Choroid plexus epithelial cell (primary cell): ENCODE measurements around the gene OSCP1.

Source experiments
- DNase-seq: peaks from one replicate; pipeline ENCODE4 v3.0.0-alpha.2; 2010; ENCODE audit warnings: low read depth
- H3K4me3 ChIP-seq: 2 replicates; pipeline ENCODE4 v1.5.1; 2011; ENCODE audit warnings: low read depth, mild to moderate bottlenecking, control low read depth, low read length, moderate library complexity
- CTCF ChIP-seq: conservative IDR thresholded peaks from 2 replicates; pipeline ENCODE4 v1.5.1; 2011; ENCODE audit warnings: low read depth, mild to moderate bottlenecking, control low read depth, inconsistent platforms, low read length, moderate library complexity

OSCP1 gene

DNA sequence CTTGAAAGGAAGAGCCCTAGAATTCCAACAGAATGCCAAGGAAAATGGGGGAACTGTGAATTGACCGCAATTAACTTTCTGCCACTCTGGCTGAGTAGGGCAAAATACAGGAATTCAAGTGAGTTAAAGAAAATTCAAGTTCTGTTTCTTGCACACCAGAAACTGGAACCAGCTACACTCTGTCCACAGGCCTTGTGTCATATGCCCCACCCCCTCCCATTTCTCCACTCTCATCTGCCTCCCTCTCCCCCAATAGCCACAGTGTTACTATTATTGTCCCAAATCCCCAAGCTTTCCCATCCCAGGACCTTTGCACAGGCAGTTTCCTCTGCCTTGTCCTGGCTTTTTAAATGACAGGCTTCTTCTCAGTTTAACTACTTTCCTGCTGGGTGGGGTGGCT, 60.3 kb downstream of the OSCP1 start:
- no peak for TF ChIP-seq CTCF
- DNase-seq, result no peak
- H3K4me3 ChIP-seq, result no peak overlapping the region

GRCh38 chr1:36389261-36389660, 61.0 kb downstream of the OSCP1 start:
- TF ChIP-seq CTCF, result no peak
- no peak for DNase-seq
- H3K4me3 ChIP-seq, result no peak overlapping the region

- peak overlapping the region; percentile 28 for H3K4me3 ChIP-seq
- no peak for TF ChIP-seq CTCF
- peak; percentile 84 for DNase-seq
Measured at GRCh38 chr1:36387141-36387949, 62.9 kb downstream of the OSCP1 start.

DNA sequence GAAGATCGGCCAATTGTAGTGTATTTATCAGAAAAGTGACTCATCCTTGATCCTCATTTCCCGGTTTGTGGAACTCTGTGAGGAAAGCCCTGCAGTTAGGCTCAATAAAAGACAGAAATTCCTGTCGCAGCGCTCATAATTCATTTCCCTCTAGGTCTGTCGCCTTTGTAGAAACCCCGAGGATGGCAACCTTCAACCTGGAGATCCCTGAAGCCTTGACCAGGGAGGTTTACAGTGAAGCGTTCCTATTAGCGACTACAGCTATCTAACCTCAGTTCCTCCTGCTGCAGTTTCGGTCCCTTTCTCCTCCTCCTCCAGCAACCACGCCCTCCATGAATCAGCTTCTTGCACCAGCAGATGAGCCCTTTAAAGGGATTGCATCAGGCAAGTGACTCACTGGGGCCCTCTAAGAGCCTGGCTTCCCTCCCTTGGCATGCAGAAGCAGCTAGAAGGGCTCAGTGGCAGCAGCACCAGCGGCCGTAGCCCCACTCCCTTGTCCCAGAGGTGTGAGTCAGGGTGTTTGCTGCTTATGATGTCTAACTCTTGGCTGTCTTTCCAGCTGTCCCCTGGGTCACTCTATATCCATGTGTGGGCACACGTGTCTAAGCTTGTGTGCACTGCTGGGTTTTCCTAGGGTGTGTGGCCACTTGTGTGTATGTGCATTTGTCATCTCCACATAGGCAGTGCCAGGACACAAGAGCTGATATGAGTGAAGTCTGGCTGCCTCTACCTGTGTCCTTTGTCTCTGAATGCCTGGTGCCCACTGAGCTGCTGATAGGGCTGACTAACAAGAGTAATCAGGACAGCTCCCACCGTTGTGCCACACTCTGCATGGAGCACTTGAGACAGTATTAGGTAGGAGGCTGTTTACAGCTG, 63.7 kb downstream of the OSCP1 start:
- peak; percentile 100 for DNase-seq
- no peak for TF ChIP-seq CTCF

DNA sequence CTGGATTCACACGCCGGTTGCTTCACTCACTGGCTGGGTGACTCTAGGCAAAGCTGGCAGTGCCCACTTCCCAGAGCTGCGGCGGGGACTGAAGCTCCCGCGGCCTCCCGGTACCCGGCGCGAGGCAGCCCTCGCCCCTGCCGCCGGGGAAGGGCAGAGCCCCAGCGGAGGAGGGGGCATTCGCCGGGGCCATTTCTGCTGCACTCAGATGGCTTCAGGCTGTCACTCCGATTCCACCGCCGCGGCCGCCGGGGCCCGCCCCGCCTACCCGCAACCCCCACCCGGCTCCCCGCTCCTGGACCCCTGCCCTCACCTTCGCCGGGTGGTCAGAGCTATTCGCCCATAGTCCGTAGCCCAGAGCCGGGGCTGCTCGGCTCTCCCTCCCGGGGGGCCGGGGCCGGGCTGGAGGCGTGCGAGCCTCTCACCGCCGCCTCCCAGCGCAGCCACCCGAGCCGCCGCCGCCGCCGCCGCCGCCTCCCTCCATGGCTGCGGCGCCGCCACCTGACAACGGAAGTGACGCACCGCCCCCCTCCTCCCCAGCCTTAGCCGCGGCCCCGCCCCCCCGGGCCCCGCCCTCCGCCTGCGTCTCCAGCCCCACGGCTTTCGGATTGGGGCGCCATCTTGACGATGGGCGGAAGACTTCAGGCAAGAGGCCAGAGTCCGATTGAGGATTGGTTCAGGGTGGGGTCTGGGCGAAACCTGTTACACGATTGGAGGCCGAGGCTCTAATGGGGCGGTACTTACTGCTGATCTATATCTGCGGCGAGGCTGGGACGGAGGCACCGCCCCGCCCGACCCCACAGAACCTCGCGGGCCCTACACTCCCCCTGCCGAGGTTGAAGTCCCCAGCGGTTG, 64.6 kb downstream of the OSCP1 start, which contains the start of gene STK40:
Gene STK40 (minus strand): TSS at position 515 of the 855 bp plus-strand sequence. CDS start 24,592 bp downstream, outside the sequence.
- DNase-seq, result peak; percentile 100
- peak within 1 kb of the TSS; percentile 91 for H3K4me3 ChIP-seq
- no peak for TF ChIP-seq CTCF

More for the DNA sequence above, 63.7 kb downstream of the OSCP1 start:
- peak overlapping the region; percentile 56 for H3K4me3 ChIP-seq

DNA sequence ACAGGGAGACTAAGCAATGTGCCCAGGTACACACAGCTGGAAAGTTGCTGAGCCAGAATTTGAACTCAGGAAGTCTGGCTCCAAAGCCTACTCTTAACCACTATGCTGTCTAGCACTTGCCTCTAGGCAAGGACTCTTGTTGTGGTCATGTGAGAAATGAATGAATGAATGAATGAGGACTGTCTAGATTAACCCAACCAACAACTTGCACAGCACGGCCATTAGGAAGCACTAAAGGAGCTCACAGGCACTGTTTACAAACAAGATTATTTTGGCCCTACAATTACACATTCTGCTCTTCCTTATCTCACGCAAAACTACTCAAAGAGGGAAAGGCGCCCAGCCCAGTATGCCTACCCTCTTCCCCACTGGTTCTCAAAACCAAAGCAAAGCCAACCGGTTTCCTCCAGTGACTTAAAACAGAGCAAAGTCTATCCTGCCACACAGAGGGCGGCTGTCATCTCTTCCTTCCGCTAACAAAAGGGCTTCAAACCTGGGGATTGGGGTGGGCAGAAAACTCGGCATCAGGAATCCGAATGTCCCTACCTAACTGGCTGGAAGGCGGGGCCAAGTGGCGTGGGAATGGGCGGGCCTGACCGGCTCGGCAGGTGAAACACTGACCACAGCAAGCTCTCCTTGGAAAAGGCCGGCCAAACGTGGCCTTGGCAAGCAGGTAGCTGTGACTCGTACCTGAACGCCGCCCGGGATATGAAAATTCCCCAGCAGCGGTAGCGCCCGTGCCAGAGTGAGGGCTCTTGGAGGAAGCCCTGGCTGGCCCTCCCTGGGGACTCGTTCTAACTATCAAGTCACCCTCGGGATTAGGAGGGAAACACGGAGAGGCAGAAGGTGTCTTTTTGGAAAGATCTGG, 65.5 kb downstream of the OSCP1 start:
- peak; percentile 24 for DNase-seq
- no peak for TF ChIP-seq CTCF

More for the DNA sequence above, 65.5 kb downstream of the OSCP1 start:
- H3K4me3 ChIP-seq, result peak overlapping the region; percentile 91
